T1000 (cell line): ENCODE results near the gene SPI1.

ENCODE experiments used
- DNase-seq: peaks from one replicate; lab custom pipeline; 2025; ENCODE audit warnings: mixed read lengths; lab: John Stamatoyannopoulos, UW

Gene SPI1

DNA sequence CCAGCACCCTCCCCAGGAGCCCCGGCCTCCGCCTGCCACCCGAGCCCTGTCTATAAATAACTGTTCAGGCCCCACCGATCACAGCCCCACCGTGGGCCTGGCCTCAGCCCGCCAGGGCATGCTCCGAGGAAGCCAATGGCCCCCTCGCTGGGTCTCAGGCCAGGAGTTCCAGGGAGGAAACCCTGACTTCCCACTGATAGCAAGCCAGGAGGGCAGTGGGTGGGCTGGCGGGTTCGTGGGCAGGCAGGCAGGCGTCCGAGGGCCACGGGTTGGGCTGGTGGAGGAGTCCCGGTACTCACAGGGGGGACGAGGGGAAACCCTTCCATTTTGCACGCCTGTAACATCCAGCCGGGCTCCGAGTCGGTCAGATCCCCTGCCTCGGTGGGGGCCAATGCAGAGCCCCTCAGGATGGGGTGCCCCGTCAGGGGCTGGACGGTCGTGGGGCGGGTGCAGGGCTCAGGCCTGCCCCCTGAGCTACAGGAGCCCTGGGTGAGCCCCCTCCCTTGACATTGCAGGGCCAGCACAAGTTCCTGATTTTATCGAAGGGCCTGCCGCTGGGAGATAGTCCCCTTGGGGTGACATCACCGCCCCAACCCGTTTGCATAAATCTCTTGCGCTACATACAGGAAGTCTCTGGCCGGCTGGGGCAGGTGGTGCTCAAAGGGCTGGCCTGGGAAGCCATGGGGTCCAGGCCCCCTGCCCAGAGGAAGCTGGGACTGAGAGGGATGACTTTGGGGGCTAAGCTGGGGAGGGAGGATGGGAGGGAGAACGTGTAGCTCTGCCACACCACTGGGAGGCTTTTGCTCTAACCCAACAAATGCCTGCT is at the start of gene SPI1:
TSS of gene SPI1 (minus strand) at position 538 of the 826 bp plus-strand sequence. CDS start at position 344, 194 bp downstream.
- DNase-seq = no peak

DNA sequence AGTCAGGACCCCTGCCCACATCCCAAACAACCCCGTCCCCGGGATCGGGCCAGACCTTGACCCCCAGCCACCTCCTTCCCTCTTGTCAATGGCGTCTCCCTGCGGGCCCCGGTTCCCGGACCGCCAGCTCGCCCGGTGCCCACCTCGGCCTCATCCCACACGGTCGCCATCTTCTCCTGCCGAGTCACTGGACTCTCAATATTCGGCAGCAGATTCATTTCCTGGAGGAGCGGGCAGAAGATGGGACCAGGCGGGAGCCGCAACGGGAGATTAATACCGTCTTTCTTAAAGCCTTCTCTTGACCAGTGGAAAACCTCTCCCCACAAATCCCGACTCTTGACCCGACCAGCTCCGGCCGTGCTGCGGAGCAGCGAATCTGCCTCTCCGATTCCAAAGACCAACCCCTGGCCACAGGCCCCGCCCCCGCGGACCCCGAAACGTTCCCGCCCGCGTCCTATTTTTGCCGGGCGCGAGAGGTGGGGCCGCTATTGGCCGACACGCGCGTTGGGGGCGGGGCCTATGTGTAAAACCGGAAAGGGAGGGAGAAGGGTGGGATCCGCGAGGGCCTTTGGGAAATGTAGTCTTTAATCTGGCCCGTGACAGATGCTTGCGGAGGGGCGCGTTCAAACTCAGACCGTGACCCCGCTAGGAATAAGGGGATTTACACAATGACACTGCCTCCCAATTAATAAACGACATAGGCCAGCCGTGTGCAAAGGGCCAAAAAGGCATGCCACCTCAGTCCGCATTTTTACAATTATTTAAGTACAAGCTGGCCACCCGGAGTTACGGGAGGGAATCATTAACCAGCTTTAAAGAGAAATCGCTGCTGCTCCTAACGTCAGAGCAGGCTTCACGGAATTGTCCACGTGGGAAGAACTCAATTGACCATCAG is 48.0 kb upstream of the SPI1 start, which contains the start of gene PSMC3:
TSS of gene PSMC3 (minus strand) at position 378 of the 895 bp plus-strand sequence. CDS start at position 218, 160 bp downstream.
- peak; percentile 85 for DNase-seq

DNA sequence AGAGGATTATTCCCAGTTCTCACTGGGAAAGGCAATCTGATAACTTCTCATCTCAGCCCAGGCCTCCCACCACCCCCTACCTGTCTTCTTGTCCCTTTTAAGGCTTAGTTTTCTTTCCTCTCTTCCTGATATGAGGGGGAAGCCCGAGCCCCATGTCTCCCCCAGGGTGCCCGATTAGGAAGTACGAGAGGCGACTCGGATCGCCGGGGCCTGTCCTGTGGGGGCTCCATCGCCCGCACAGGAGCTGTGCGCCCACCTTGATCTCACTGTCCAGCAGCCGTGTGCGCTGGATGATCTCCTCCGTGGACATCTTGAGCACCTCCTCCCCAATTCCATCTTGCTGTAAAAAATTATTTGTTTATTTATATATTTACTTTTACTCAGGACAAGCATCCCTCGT is 47.3 kb upstream of the SPI1 start:
- no peak for DNase-seq

DNA sequence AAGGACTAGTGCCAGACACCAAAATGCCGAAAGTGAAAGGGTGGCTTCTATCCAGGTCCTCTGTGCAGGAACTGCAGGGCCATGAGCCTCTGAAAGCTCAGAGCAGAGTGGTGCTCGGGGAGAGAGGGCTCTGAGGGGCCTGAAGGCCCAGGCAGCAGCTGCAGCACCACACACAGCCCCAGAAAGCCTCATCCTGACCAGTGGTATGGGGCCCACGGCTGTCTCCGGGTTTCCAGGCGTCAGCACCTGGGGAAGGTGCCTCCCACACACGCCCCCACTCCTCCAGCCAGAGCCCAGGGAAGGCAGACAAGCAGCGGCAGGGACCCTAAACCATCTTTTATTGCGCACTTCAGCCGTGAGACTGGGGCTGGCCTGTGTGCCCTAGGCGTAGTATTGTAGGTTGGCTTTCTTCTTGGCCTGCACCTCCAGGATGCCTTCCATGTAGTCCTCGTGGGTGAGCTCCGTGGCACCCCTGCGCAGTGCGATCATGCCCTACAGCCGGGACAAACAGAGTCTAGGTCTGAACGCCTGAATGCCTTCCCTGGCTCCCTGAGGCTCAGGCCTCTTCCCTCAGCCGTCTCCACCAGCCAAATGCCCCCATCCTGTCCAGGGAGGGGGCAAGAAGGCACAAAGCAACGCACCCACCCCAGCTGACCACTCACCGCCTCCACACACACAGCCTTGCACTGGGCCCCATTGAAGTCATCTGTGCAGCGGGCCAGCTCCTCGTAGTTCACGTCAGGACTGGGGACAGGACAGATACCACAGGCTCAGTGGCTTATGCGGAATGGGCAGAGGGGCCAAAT is 40.3 kb upstream of the SPI1 start:
- DNase-seq = no peak

DNA sequence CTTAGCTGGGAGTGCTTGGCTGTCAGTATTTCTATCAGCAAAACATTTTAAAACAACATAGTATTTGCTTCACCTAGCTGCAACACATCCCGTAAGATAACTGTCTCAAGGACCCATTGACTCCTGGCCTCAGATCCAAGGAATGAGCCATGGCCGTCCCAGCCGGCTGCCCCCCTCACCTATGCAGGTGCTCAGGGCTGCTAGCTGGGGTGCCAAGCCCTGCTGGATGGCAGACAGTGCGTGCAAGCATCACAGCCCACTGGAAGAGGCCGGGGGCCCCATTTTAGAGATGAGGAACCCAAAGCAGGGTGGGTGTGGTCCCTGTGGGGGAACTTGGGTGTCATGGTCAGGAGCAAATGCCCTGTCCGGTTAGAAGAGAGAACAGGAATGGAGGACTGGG is 39.4 kb upstream of the SPI1 start:
- no peak for DNase-seq

DNA sequence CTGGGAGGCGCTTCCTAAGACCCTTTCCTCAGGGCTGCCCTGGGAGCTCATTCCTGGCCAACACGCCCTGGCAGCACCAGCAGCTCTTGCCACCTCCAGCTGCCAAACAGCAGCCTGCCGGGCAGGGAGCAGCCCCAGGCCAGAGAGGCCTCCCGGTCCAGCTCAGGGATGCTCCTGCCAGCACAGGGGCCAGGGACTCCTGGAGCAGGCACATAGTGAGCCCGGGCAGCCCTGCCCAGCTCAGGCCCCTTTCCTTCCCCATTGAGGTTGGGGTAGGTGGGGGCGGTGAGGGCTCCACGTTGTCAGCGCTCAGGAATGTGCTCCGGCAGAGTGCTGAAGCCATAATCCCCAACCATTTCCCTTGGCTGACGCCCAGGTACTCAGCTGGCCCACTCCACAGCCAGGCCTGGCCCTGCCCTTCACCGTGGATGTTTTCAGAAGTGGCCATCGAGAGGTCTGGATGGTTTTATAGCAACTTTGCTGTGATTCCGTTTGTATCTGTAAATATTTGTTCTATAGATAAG is 37.7 kb upstream of the SPI1 start:
- DNase-seq = peak; percentile 68

DNA sequence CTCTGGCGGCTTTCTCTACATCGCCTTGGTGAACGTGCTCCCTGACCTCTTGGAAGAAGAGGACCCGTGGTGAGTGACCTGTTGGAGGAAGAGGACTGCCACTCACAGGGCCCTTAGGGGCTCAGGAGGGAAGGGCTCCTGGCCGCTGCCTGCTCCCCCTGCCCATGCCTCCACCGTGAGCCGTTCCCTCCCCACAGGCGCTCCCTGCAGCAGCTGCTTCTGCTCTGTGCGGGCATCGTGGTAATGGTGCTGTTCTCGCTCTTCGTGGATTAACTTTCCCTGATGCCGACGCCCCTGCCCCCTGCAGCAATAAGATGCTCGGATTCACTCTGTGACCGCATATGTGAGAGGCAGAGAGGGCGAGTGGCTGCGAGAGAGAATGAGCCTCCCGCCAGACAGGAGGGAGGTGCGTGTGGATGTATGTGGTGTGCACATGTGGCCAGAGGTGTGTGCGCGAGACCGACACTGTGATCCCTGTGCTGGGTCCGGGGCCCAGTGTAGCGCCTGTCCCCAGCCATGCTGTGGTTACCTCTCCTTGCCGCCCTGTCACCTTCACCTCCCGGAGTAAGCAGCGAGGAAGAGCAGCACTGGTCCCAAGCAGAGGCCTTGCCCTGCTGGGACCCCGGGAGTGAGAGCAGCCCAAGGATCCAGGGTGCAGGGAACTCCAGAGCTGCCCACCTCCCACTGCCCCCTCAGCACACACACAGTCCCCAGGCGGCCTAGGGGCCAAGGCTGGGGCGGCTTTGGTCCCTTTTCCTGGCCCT is 36.9 kb upstream of the SPI1 start:
- DNase-seq = no peak

DNA sequence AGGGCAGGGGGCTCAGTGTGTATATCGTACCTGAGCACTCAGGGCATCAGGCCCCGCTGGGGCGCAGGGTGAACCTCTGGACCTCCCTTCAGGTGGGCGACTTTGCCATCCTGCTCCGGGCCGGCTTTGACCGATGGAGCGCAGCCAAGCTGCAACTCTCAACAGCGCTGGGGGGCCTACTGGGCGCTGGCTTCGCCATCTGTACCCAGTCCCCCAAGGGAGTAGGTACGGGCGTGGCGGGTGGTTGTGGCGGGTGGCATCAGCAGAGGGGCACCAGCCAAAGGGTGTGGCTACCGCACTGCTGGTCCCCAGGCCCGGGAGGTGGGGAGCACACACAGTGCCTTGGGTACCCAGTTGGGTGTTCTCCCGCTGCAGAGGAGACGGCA is 36.3 kb upstream of the SPI1 start:
- DNase-seq = no peak

DNA sequence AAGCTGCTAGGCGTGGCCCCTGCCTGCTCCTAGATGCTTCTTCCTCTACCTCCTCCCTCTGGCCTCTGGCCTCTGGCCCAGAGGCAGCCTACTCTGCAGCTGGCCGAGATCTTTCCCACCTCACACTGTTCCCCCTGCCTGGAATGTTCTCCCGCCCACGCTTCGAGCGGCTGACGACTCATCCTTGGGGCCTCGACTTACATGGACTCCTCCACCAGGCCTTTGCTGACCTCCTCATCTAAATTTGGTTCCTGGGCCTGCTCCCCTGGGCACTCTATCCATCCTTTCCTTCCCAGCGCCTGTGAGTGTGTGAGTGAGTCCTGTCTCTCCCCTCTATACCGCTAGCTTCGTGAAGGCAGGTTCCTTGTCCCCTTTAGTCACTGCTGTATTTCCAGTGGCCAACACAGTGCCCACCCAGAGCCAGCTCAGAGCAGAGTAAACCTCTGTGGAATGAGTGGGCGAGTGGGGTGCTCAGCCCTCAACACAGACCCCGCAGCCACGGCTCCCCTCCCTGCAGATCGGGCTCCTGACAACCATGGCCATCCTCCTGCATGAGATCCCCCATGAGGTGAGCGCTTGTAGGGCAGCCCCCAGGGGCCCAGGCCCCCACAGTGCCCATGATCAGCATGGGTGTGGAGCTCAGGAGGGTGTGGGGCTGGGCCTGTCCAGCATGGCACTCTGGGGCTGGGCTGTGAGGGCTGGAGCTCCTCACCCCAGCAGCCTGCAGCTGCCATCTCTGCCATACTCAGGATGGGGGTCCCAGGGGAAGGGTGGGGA is 35.7 kb upstream of the SPI1 start:
- no peak for DNase-seq

DNA sequence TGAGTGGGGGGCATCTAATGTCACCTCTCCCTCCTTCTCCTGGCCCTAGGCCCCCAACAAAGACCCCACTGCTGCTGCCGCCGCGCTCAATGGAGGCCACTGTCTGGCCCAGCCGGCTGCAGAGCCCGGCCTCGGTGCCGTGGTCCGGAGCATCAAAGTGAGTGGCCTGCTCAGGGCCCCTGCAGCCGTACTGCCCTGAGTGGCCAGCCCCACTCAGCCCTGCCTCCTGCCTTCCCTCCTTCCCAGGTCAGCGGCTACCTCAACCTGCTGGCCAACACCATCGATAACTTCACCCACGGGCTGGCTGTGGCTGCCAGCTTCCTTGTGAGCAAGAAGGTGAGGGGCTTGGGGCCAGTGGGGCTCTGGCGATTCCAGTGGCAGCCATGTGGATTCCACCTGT is 35.0 kb upstream of the SPI1 start:
- no peak for DNase-seq

DNA sequence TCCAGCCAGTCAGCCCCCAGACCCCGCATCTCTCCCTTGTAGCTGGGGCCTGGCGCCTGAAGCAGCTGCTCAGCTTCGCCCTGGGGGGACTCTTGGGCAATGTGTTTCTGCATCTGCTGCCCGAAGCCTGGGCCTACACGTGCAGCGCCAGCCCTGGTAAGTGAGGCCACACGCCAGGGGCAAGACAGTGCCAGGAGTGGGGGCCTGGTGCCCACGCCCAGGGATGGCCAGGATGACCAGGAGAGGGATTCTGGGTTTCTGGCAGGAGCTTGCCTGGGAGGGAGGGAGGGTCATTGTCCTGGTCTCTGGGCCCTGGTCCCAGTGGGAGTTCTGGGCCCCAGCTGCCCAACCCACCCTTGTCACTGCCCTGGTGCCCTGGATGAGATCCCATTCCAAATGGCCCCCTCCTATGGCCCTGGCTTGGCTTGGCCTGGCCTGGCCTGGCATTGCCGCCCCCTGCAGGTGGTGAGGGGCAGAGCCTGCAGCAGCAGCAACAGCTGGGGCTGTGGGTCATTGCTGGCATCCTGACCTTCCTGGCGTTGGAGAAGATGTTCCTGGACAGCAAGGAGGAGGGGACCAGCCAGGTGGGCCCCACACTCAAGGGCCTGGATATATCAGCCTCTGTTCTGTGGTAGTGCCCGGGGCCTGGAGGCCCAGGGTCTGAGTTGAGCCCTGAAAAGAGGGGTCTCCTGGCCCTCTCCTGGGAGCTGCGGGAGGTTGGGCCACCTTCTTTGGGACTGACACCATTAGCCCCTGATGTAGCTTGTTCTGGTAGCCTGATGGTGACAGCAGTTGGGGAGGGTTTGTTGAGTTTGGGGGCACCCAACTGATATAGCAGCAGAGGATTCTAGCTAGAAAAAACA is 33.8 kb upstream of the SPI1 start:
- no peak for DNase-seq

DNA sequence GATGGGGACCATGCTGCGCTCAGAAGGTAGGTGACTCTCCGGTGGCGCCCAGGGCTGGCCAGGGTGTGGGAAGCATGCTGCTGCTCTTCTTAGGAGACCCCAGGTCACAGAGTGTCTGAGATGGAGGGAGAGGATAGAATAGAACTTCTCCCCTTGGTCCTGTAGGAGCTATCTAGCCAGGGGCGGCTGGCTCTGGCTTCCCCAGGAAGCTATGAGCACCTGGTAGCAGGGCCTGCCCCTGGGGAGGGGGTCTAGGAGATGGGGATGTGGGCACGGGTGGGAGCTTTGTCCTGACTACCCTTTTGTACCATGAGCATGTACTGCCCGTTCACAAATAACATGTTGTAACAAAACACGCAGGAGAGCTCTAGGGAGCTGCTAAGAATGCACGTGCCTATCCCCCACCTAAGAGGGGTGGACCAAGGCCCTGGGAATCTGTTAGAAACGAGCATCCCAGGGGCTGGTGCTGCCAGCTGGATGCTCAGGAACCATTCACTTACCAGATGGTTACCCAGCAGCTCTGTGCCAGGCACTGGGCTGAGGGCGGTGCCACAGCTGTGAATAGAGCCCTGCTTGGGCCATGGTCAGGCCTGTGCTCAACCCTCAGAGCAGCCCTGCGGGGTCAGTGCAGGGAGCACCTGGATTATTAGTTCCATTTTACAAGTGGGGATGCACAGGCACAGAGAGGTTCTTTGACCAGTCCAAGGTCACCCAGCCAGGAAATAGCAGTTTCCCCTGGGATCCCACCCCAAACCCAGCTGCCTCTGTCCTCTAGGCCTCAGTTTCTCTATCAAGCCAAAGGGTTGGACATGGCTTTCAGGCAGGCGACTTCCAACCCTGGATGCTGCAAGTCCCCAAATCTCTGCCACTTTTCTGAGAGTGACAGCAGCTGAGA is 32.3 kb upstream of the SPI1 start:
- DNase-seq = no peak

DNA sequence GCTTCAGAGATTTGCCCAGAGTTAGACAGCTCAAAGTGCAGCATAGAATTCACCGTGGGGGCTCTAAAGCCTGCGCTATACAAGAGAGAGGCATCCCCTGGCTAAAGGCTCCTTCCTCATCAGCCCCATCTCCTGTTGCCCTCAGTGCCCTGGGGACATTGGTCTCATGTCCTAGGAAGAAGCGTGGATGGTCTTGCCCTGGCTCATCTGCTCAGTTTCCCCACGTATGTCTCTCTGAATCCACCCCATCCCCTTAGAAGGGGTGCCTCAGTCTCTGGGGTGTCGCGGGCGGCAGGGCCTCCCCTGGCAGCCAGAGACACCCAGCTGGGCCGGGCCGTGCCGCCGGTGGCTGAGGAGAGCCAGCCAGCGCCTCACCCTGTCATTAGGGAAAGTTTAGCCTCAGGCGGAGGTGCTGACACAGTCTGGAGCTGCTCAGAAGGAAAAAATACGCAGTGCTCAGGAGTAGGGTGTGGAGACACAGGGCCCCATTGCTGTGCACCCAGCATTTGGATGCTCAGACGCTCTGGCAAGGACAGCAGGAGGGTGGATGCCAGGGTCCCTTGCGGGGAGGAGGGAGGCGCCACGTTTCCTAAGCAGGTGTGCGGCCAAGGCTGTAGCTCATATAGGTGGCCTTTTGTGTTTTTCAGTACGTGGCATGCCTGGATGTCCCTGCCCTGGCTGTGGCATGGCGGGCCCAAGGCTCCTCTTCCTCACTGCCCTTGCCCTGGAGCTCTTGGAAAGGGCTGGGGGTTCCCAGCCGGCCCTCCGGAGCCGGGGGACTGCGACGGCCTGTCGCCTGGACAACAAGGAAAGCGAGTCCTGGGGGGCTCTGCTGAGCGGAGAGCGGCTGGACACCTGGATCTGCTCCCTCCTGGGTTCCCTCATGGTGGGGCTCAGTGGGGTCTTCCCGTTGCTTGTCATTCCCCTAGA is 31.4 kb upstream of the SPI1 start:
- DNase-seq = no peak

DNA sequence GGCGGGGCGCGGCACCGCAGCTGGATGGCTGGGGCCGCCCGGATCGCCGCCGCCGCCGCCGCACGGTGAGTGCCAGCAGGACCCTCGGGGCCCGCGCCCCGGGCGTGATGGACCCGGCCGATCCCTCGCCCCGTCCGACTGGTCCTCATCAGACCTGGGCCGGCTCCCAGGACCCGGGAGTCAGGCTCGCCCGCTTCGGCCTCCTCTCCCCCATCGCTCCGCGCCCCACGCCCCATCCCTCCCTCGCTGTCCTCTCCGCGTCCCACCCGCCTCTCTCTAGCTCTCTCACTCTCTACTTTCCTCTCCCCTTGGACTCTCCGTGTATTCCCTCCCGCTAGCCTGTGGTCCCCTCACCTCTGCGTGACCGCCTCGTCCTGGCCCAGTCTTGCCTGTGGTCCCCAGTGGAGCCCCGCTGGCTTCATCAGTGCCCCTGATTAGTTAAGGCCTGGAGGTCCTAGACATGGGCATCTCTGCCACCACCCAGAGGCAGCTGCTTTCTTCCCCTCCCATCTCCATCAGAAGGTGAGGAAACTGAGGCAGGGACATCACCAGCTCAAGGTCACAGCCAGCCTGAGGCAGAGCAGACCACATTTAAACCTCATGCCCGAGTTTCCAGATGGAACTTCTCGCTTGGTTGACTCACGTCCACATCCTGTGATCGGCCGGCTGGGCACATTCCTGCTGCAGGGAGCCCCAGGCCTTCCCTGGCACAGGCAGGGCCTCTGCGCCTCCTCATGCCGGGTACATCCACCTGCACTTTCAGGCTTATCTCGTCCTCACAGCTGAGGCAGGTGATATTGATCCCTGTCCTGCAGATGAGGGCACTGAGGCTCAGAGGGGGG is 30.5 kb upstream of the SPI1 start:
- no peak for DNase-seq

DNA sequence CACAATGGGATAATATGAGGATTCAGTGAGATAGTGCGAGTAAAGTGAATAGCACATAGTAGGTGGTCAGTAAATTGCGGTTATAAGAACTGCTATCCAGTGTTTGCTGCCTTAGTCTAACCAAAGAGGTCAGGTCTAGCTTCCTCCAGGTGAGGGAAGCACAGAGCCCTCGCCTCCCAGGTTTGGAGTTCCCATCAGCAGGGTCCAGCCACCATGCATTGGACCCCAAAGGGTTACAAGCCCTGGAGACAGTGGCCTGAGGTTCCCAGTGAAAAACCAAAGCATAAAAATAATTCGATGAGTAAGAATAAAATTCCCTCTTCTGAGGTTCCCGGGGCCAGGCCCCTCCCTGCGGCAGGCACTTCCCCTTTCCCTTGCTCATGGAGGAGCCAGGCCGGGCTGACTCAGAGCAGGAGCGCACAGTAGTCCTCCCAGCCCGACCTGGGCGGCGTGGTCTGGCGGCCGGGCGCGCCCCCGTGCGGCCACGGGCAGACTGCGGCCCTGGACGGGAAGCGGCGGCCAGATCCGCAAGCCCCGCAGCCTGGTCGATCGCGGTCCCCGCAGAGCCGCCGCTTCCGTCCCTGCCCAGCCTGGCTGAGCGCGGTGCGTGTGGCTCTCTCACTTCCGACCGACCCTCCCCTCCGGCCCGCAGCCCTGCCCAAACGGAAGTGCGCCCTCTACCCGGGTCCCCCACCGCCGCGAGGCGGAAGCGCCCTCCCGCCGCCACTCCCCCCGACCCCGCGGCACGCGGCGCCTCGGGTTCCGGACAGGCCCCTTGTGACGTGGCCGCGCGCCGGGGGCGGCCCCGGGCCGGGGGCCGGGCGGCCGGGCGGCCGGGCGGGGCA is 29.6 kb upstream of the SPI1 start, which contains the start of gene SLC39A13:
TSS of gene SLC39A13 (plus strand) at position 845 of the 845 bp plus-strand sequence. CDS start 1,505 bp downstream, outside the sequence.
- DNase-seq = peak; percentile 87
